Lung (tissue), 12 donors: ENCODE data around the gene ELK4. TPM values are rescaled to one million over a fixed set of nuclear protein-coding genes. Genes with fewer than 3 reads are reported as not detected.

Source experiments
- ATAC-seq: fragments of 200-7000 bp; cut with Tn5 transposase; one replicate; pipeline ENCODE4 v1.9.1; 2020; ENCODE audit warnings: moderate number of reproducible peaks; ENCODE audit not compliant: insufficient read depth, low FRiP score
- DNase-seq, 3 donors: peaks; one replicate each; pipeline ENCODE4 v3.0.0-alpha.2; 2013 to 2017
- H3K27ac ChIP-seq, 2 donors: one replicate each; pipeline ENCODE4 v1.5.1; 2013; ENCODE audit warnings: mild to moderate bottlenecking in 2 of 2, moderate library complexity in 2 of 2, control low read depth in 1 of 2, inconsistent platforms in 1 of 2, low read depth in 1 of 2, low read length in 1 of 2
- H3K27me3 ChIP-seq, 3 donors: one replicate each; pipeline ENCODE4 v1.5.1; 2013; ENCODE audit warnings: low read length in 2 of 3; ENCODE audit not compliant: control insufficient read depth in 3 of 3, insufficient read depth in 3 of 3
- H3K36me3 ChIP-seq, 4 donors: one replicate each; pipeline ENCODE4 v1.5.1; 2013; ENCODE audit warnings: low read length in 4 of 4, mild to moderate bottlenecking in 1 of 4, moderate library complexity in 1 of 4; ENCODE audit not compliant: control insufficient read depth in 4 of 4, insufficient read depth in 4 of 4
- H3K4me1 ChIP-seq, 5 donors: one replicate each; pipeline ENCODE4 v1.5.1; 2013; ENCODE audit warnings: low read length in 5 of 5, mild to moderate bottlenecking in 2 of 5, moderate library complexity in 1 of 5; ENCODE audit not compliant: control insufficient read depth in 5 of 5, insufficient read depth in 5 of 5
- H3K4me3 ChIP-seq: one replicate; pipeline ENCODE4 v1.5.1; 2013; ENCODE audit warnings: mild to moderate bottlenecking, control low read depth, moderate library complexity
- H3K9ac ChIP-seq, 2 donors: one replicate each; pipeline ENCODE4 v1.5.1; 2013; ENCODE audit warnings: low read length in 2 of 2, control low read depth in 1 of 2; ENCODE audit not compliant: insufficient read depth in 1 of 2
- H3K9me3 ChIP-seq, 4 donors: one replicate each; pipeline ENCODE4 v1.5.1; 2013; ENCODE audit warnings: low read length in 3 of 4, mild to moderate bottlenecking in 1 of 4, moderate library complexity in 1 of 4; ENCODE audit not compliant: control insufficient read depth in 4 of 4, insufficient read depth in 3 of 4
- CTCF ChIP-seq: IDR thresholded peaks from 2 replicates; pipeline ENCODE4 v1.5.1; 2012; ENCODE audit warnings: mild to moderate bottlenecking; ENCODE audit errors: control extremely low read depth, extremely low read depth
- WGBS, 2 donors: extraction: QIAGEN DNeasy Blood & Tissue Kit; methylation state at CpG; one replicate each; pipeline ENCODE4 v1.1.7; 2013; 5-methylcytosine and 5-hydroxymethylcytosine counted together
- polyA plus RNA-seq, 2 donors: library from polyadenylated mRNA; stranded (reverse); fragments of 200-250 nt; gene quantifications; one replicate each; pipeline ENCODE4 v1.2.1, GENCODE V29; 2013
- total RNA-seq, 2 donors: library from RNA; depleted of rRNA in 1 of 2; stranded (reverse); fragments of >200 nt in 1 of 2; gene quantifications; one replicate each; pipeline ENCODE4 v1.2.1, GENCODE V29; 2014 to 2021
- donor health status: control.
- donor health status: control.
- donor health status: Bipolar disorder and iron deficiency.
- donor health status: healthy.
- donor health status: DM: yes; HTN: yes; CAD: no.

ELK4 gene
- total and polyA plus RNA-seq, 4 donors, result 5.0 to 46.7 (median 17.8) TPM

GRCh38 chr1:205590777-205591513 is 40.9 kb downstream of the ELK4 start:
- DNase-seq (no peak), ATAC-seq (no peak)
- Histone ChIP-seq H3K36me3 (no peaks in the 10 kb centered on the region), H3K9ac (no peak overlapping the region), H3K4me1 (peaks cover 0 to 11% (median 0%) of the 10 kb centered on the region in 5 donors), H3K4me3 (no peak overlapping the region), H3K27me3 (no peaks in the 10 kb centered on the region), H3K27ac (no peak overlapping the region), H3K9me3 (no peaks in the 10 kb centered on the region)
- TF ChIP-seq CTCF, result no peak
- 71 to 72% methylated on average over 9 of the region's 9 CpGs for WGBS, 2 donors

- H3K36me3 ChIP-seq, result no peaks in the 10 kb centered on the region
- H3K27me3 ChIP-seq, result no peaks in the 10 kb centered on the region
- 86 to 88% methylated on average over 5 of the region's 5 CpGs for WGBS, 2 donors
- no peak for TF ChIP-seq CTCF
- DNase-seq (no peak), ATAC-seq (no peak)
- H3K4me3 ChIP-seq, result no peak overlapping the region
- H3K4me1 ChIP-seq, result peaks cover 0 to 11% (median 0%) of the 10 kb centered on the region in 5 donors
- H3K27ac ChIP-seq, result no peak overlapping the region
- no peaks in the 10 kb centered on the region for H3K9me3 ChIP-seq
- H3K9ac ChIP-seq, result no peak overlapping the region
These were observed 41.4 kb downstream of the ELK4 start for GRCh38 chr1:205590457-205590768.

DNA sequence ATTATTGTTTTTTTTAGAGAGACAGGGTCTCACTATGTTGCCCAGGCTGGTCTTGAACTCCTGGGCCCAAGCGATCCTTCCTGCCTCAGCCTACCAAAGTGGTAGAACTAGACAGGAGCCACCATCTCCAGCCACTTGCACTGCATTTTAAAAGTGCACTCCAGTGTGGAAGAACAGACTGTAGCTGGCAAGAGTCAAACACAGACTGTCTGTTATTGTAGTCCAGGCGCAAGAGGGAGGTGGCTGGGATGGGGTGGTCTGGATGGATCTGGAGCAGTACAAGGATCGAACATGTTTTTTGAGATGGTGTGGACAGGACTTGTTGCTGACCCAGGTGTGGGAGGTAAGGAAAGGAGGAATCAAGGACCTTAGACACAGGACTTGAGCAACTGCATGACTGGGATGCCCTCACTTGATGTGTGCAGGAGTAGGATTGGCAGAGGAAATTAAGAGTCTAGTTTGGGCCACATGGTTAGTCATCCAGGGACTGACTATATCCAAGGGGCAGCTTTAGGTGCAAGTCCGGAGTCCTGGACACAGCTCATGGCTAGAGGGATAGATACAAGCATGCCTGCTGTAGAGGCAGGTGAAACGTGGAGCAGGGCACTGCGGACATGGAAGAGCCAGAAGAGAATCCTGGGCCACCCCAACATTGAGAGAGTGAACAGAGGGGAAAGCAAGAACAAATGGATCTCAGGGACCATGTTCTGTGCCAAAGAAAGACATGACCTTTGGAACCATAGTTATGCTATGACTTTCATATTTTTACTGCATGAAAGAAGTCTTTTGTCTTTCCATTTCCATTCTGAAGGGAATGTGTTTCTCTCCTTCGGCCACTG is 42.0 kb downstream of the ELK4 start:
- H3K9ac ChIP-seq, result no peak overlapping the region
- H3K4me1 ChIP-seq, result peaks cover 0 to 11% (median 0%) of the 10 kb centered on the region in 5 donors
- H3K9me3 ChIP-seq, result no peaks in the 10 kb centered on the region
- no peak for ATAC-seq
- 93 to 96% methylated on average over 7 of the region's 7 CpGs for WGBS, 2 donors
- no peak for DNase-seq
- H3K4me3 ChIP-seq, result no peak overlapping the region
- no peaks in the 10 kb centered on the region for H3K27me3 ChIP-seq
- TF ChIP-seq CTCF, result no peak
- H3K36me3 ChIP-seq, result no peaks in the 10 kb centered on the region
- H3K27ac ChIP-seq, result no peak overlapping the region
